Activated CD4-positive, alpha-beta T cell treated with anti-CD3 and anti-CD28 coated beads for 4 hours (primary cell): ENCODE data around the gene SFXN2.
"Not testable (repeated sequence)": the region's sequence is repeated elsewhere in the genome, so short reads cannot be mapped to it uniquely, and the experiment has no call there.

Experiments
- DNase-seq, 2 donors: peaks; one replicate each; pipeline ENCODE4 v3.0.0-alpha.2; 2020

Gene SFXN2

GRCh38 chr10:102714621-102715455, at the start of gene SFXN2:
SFXN2 (plus strand) TSS chr10:102714636; CDS start chr10:102726637, 12,001 bp downstream.
- peak; percentile 46 to 54 for DNase-seq

- DNase-seq: no peak
Observed at GRCh38 chr10:102665904-102666509, 48.4 kb upstream of the SFXN2 start.

GRCh38 chr10:102667411-102667810, 47.0 kb upstream of the SFXN2 start:
- DNase-seq: not testable (repeated sequence)

GRCh38 chr10:102668326-102669107, 45.9 kb upstream of the SFXN2 start:
- no peak for DNase-seq

- no peak for DNase-seq
Observed at GRCh38 chr10:102669206-102670064, 45.0 kb upstream of the SFXN2 start.

- no peak for DNase-seq
Observed at GRCh38 chr10:102670065-102670670, 44.3 kb upstream of the SFXN2 start.

GRCh38 chr10:102670871-102671434, 43.5 kb upstream of the SFXN2 start:
- DNase-seq: no peak

GRCh38 chr10:102673236-102673818, 41.1 kb upstream of the SFXN2 start:
- no peak for DNase-seq

GRCh38 chr10:102673819-102674511, 40.5 kb upstream of the SFXN2 start:
- DNase-seq: peak; percentile 61 to 65

GRCh38 chr10:102674566-102674965, 39.9 kb upstream of the SFXN2 start:
- DNase-seq: no peak

- DNase-seq: no peak
Observed at GRCh38 chr10:102675011-102675665, 39.3 kb upstream of the SFXN2 start.

- DNase-seq: no peak
Observed at GRCh38 chr10:102675666-102676533, 38.5 kb upstream of the SFXN2 start.

- DNase-seq: no peak
Observed at GRCh38 chr10:102676534-102677315, 37.7 kb upstream of the SFXN2 start.

GRCh38 chr10:102677331-102678067, 36.9 kb upstream of the SFXN2 start:
- no peak for DNase-seq

- no peak for DNase-seq
Observed at GRCh38 chr10:102678068-102678400, 36.4 kb upstream of the SFXN2 start.

GRCh38 chr10:102678842-102679289, 35.6 kb upstream of the SFXN2 start:
- no peak for DNase-seq

GRCh38 chr10:102679596-102679995, 34.8 kb upstream of the SFXN2 start:
- no peak for DNase-seq

GRCh38 chr10:102681696-102682095, 32.7 kb upstream of the SFXN2 start:
- no peak for DNase-seq
